Lower leg skin (tissue), 3 donors: ENCODE data around the gene GLDN.

ENCODE experiments used
- CTCF ChIP-seq, 3 donors: fragments of 450-650 bp; IDR thresholded peaks; one replicate each; pipeline ENCODE4 v1.5.1; 2016; ENCODE audit warnings: antibody characterized with exemption in 3 of 3, mild to moderate bottlenecking in 3 of 3, moderate library complexity in 2 of 3
- POLR2A ChIP-seq, 2 donors: fragments of 450-650 bp; IDR thresholded peaks; one replicate each; pipeline ENCODE4 v1.6.1; 2016 to 2017; ENCODE audit warnings: antibody characterized with exemption in 2 of 2, mild to moderate bottlenecking in 1 of 2, moderate library complexity in 1 of 2

- no peak for TF ChIP-seq CTCF (IDR thresholded peaks at IDR 0.05)
- TF ChIP-seq POLR2A (IDR thresholded peaks at IDR 0.05): no peak
Observed at GRCh38 chr15:51349156-51349844, 7.8 kb downstream of the GLDN start.
